EL (cell line): ENCODE data around the gene P2RY14.

Experiments used
- DNase-seq: peaks from one replicate; pipeline ENCODE4 v3.0.0-alpha.2; 2016

P2RY14 gene

DNA sequence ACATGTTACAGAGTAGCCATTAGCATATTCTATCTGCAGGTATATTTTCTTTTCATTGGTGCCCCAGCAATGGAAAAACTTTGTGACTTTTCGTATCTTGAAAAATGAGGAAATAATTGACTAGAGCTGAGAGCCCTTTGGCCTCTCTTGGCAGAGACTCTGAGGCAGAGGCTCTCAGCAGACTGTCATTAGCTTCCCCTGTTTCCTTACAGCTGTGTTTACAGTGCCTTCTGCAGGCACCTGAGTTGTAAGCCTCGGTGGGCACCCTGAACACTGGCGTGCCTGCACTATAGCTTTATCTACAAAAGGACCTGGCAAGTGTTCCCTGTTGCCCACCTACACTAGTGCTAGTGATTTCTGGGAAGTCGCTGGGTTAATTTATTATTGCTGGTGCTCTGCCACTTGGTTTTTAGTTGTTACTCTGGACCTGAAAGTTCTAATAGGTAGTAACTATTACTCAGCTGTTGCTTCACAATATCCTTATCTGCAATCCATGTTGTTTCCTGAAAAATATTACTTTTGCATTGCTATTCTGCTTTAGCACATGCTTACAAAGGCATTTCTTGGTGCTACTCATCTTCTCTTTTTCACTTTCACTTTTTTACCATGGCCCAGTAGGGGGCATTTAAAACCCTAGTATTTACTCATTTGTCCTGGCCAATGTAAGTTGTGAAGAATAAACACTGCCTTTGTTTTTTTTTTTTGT is 67.5 kb downstream of the P2RY14 start:
- no peak for DNase-seq

DNA sequence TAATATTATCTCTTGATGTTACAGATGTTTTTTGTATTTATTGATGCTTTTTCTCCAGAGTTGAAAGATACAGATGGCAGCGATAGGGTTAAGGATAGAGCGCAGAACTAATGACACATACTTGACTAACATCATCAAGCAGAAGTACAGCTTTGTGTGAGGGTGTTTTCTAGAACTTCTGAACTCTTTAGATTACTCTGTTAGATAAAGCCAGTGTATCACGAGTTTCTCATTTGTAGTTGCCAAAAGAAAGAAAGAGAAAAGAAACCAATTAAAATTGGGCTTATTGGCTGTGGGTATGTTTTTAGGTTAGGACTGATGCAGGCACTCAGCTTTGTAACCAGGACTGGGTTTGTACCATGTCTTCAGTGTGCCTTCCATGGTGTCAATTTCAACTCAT is 68.7 kb downstream of the P2RY14 start:
- DNase-seq: no peak

DNA sequence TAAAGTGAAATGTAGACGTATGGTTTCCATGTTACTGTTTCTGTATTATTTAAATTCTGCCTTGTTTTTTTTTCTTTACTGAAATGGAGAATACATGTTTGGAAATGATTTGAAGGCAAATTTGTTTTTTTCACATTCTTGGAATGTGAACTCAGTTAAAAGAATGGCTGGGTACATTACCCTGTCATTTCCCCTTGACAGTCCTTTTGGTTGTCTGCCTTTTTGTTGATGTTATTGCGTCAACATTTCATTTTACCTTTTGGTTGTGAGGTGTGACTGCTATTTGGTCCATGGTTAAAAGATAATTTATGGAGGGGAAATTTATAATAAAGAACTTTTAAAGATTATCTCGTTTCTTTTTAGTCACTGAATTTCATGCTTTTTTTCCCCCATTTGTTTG is 72.1 kb downstream of the P2RY14 start:
- no peak for DNase-seq

DNA sequence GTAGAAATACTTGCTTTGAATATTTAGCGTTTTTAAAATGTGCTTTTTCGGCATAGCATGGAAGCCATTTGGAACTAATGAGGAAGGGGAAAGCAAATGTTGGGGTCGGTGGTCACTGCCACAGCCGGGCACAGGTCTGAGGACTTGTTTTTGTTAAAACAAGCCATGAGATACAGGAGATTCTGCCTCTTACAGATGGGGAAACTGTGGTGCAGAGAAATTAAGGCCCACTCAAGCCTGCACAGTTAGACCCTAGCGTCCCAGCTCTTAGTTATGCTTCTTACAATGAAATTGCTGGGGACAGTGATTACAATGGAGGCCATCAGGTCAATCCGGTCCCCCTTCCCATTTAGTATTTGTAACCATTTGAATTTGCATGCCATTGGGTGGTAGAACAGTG is 72.9 kb downstream of the P2RY14 start:
- DNase-seq: no peak

DNA sequence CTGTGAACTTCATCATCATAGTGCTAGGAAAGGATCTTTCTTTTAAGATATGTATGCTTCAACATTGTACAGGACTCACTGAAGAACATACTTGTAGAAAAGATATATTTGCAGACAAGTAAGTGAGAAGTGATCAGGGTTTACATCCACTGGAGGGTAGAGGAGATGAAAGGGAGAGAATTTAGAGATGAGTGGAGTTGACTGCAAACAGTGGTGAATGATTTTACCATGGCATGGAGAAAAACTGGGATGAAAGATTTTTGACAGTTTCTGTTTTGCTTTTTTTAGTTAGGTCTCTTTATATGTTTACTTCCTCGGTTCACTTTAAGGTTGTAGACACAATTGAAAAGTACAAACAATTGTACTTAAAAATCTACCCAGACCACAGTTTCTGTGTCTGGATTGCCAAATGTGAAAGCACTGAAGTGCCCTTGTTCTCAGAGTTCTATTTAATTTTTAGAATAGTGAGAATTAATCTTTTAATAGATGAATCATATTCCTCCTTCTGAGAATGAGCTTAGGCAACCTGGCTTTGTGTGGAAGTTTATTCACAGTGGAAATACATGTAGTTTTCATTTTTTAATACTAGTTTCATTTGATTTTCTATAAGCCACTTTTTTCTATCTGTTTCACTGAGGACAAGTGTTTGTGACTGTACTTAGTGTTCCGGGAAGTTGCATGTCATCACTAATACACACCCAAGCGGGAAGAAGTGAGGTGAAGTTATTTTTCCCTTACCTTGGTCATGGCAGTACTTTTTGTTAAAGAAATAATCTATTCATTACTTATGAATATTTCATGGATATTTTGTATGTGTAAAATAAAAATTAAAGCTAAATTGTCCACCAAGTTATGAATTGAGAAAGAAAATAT is 73.6 kb downstream of the P2RY14 start:
- DNase-seq: no peak

DNA sequence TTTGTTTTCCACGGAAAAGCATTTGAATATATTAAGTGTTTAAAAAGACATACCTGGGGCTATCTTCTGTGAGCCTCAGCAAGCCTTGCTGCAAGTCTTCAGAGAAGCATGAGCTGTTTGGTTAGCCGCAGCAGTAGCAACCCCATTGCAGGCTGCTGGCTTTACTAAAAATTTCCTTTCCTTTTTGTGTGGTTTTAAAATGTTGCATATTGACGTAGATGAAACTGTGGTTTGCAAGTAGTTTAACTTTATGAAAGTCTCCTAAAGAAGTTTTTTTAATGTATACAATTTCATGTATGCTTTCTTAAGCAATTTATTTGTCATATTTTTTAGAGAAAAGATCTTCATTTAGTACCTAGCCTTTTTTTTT is 75.3 kb downstream of the P2RY14 start, which contains the start of gene GPR171:
Gene GPR171 (minus strand): TSS at position 166 of the 370 bp plus-strand sequence. CDS start 3,830 bp downstream, outside the sequence.
- DNase-seq: no peak

DNA sequence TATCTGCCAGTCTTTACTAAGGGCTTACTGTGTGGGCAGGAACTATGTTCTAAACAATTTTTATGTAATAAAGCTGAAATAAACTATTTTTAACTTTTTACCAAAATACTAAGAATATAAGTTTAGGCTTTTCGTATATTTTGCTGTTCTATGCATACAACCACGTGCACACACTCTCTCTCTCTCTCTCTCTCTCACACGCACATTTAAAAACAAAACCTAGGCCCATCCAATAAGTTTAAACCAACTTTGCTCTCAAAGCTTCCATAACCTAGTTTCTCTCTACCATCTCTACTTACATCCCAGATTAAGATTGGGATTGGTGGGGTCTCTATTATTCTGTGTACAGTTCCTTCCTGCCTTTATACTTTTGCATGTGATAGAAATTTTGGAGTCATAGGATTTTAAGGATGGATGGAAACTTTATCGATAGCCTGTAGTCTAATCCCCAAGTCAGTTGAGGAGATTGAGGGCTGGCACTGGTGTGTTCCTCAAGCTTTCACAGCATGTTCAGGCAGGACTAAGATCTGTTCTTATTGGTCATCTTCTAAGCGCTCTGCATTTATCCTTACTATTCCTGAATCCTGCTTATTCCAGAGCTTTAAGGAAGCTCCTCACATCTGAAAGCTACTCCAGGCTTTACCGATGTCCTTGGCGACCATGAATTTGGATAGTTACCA is 77.2 kb downstream of the P2RY14 start:
- DNase-seq: no peak

DNA sequence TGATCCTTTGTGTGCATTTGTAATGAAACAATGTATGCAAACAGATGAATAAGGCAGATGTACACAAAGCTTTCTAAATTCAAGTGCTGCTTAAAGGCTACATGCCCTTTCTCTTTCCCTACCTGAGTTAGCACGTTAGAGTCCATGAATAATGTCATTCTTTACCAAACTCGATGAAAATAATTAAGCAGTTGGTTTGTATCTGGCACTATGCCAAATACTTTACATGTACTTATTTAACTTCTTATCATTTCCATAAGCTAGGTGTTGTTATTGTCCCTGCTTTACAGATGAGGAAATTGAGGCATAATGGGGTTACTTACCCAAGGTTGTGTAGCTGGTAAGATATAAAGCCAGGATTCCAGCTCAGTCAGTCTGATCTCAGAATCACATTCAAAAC is 77.8 kb downstream of the P2RY14 start:
- DNase-seq: no peak

DNA sequence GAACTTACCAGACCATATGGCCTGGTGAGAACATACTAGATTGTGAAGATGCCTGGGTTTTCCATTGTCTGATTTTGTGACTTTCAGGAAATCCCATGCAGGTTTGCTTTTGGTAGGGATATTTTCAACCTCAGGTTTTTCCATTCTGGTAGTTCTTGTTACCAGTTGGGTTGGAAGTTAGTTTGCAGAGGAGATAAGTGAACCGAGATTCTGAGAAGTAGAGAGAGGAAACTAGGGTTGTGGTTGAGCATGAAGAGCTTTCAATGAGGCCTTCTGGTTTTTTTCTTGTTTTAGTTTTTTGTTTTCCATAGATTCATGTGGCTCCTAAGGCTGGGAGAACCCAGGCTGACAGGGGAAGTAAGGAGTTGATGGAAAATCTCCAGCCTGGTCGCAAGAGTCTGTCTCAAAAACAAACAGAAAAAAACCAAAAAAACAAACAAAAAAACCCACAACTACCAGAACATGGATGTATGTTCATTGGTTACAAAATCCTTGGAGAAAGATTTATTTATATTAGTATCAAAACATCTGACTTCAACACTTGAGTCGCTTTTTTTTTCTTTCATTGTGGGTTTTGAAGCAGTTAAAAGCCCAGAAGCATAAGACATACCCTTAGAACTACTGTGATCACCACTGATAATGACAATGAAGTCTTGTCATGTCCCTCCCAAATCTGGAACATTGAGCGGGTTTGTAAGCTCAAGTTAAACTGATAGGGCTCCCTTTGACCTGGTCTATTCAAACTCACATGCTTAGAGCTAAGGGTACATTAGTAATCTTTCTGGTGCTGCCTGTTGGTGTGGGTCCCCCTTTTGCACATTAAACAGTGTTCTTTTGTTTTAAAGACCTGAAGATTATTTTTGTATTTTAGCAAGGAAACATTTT is 78.5 kb downstream of the P2RY14 start:
- no peak for DNase-seq

DNA sequence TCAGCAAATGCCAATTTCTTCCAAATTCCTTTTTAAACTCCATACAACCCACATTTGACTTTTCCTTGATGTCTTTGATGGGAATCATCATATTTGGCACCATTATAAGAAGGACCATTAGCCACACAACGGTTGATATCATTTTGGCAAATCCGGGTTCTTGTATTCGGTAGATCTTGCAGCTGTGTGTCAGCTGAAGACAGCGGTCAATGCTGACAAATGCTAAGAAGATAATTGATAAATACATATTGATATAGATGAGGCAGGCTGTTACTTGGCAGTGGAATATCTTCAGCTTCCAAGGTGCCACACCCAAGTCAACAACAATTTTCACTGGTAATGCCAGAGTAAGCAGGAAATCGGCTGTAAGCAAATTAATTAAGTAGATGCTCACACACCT is 79.5 kb downstream of the P2RY14 start:
- no peak for DNase-seq

DNA sequence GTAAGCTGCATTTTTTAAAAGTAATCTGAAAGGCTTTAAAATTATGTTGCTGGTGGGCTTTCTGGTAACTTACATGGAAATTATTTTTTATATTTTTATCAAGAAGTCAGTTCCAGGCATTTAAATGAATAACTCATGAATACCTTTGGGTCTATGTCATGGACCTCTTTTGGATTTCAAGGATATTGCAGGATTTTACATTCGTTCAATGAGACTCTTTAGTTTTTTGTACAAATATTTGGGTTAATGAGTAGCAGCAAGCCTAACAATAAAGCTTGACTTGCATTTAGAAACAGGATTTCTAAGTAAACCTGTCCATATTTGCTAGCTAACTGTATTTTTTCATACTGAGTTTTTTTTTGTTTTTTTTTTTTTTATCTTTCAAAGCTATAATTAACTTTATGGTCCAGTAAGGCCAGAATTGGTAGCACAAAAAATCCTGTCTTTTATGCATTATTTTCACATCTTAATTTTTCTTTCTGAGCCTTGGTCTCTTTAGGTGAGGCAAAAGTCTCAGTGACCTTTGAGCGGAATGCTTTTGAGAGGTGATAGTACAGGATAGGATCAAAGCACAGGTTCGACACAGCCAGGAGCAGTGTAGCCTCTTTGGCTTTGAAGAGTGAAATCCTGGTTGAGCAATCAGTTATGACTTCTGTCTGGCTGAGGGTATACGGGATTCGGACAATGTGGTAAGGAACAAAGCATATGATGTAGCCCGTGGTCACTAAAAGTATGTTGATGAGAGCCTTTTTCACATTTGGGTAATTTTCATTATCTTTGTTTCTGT is 80.2 kb downstream of the P2RY14 start:
- peak; percentile 17 for DNase-seq

DNA sequence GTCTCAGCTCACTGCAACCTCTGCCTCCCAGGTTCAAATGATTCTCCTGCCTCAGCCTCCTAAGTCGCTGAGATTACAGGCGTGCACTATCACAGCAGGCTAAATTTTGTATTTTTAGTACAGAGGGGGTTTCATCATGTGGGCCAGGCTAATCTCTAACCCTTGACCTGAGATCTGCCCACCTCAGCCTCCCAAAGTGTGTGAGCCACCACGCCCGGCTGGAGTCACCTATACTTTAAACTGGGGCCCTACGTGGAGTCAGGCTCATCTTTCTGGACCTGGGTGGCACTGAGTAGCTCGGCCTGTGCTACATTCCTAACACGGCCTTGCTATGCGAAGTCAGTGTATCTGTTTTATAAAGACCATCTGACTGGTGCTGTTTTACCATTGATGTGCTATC is 81.1 kb downstream of the P2RY14 start:
- no peak for DNase-seq

DNA sequence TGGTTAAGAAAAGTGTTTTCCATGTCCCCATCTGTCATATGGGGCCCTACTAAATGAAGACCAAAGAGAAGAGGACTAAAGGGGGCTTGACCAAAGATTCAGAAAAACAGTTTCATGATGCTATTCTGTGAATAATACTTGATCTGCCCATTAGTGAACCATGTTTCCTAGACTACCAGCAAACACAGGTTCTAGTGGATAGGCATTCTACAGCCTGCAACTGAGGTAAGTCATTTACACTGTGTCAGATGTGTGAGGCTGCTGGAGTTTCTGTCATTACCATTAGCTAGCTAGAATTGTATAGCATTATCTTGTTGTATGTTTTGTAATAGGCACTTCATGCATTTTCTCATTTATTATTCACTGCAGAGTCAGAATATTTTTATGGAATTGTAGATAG is 81.9 kb downstream of the P2RY14 start:
- DNase-seq: no peak

DNA sequence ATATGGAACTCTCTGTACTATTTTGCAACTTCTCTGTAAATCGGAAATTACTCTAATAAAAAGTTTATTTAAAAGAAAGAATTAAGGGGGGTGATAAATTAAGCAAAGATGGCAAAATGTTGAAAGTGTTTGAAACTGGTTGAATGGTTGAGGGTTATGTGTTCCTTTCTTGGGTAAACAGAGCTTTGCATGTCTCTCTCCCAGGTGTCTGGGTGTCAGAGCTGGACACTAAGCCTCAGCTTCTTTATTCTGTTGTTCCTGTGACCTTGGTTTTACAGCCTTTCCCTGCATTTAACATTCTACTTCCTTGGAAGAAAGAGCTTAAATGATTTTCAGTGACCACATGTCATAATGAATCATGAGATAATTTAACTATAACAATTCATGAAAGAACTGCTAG is 82.5 kb downstream of the P2RY14 start:
- DNase-seq: no peak

DNA sequence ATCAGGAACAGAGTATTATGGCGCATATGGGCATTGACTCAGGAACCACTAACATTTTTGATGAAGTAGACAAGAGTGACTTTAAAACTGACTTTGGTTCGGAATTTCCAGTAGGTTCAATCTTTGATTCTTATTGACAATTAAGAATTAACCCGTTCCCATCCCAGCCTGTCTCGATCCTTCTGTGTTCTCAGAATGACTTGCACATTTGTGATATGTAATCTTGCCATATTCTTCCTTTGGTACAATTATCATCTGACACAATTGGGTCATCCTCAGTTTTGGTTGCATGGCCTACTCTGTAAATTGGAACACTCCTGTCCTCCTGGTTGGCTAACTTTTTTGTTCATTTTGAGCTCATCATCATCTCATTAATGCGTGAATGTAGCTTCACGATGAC is 85.8 kb downstream of the P2RY14 start:
- DNase-seq: no peak

DNA sequence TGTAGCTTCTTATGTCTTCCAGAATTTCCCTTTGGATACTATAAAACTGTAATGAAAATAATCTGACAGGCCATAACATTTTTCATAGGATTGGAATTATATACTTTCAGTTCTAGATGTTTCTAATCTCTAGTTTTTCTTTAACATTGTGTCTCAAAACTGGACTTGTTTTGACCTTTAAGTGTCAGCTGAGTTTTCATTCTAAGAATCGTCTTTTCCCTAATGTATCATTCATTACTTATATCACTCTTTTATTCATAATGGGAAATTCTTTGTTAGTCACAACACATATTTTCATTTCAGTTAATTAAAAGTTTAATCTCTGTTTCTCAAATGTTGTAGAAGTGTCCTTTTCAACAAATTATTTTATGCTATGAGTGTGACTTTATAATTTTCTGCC is 87.2 kb downstream of the P2RY14 start:
- DNase-seq: no peak

DNA sequence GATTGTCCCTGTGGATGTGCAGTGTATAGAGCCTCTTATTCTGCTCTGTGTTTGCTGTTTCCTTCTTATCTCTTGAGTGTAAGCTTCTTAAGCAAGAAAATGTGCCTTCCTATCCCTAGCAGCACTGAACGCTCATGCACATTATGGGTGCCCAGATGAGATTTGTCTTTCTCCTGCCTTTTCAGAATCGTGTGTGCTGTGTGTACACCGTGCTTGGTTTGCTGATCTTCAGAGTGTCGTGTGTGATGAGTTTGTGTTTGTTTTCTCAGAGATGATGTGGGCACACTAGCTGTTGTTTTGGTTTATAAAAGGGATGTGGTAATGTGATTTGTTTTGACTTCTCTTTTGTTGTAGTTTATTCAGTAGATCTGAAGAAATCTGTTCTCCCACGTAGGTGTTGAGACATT is 95.1 kb downstream of the P2RY14 start:
- no peak for DNase-seq

DNA sequence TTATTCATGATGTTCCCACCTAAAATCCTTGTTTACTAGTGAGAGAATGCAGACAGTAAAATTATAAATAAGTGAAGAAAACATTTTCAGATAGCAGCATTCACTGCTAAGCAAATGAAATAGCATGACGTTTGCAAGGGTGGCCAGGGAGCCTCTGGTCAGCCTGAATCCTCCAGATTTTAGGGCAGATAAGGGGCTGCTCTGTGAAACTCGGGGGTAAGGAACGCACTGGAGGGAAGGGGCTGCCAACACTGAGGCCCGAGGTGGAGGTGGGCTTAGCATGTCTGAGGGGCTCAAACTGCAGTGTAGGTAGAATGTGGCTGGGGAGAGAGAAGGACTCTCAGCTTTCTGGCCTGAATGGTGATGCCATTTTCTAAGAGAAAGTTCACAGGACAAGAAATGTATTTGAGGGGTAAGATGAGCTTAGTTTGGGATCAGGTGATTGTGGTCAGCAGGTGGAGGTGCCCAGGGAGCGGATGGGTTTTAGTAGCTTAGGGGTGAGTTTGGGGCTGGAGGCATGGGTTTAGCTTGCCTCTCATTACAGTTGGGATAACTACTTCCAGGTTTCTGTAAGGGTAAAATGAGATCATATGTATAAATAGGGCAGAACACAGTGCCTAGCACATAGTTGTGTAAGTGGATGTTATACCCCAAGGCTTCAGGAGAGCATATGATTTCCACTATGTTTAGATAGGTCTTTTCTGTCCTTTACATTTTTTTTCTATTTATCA is 95.8 kb downstream of the P2RY14 start:
- no peak for DNase-seq

DNA sequence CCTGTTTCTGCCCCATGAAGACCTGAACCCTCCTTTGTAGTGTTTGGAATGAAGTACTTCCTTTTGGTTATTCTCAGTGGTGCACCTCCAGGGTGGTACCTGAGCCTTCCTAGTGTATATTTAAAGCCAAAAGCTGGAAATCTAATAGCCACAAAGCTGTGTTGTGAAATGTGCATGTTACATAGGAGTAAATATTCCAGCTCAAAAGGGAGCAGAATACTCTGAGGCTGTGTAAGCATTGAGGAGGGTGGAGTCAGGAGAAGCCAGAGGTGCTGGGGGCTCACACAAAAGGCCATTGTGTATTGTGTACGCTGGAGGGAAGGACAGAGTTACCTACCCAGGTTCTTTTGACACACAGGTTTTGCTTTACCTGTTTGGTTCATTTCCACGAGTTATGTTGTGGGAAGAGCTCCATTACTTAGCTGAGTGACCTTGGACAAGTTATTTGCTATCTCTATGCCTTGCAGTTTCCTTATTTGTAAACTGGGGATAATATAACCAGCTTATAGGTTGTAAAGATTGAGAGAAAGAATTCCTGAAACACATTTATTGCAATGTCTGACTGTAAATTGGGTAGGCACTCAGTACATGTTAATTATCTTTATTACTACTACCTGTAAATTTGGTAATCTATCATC is 100.0 kb downstream of the P2RY14 start:
- no peak for DNase-seq

DNA sequence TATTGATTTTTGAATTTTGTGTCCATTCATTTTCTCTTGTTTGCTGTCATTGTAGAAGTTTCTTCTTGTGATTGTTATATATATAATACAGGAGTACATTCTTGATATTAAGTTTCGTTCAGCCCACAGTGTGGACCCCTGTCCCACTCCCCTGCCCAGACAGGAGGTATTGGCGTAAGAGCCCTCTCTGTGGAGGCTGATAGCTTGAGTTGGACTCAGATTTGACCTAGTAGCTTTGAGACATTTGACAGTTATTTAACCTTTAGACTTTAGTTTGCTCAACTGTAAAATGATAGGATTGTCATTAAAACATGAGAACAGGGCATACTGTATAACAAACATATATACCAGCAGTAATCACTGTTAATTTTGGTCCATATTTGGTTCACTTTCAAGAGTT is 102.4 kb downstream of the P2RY14 start:
- no peak for DNase-seq

DNA sequence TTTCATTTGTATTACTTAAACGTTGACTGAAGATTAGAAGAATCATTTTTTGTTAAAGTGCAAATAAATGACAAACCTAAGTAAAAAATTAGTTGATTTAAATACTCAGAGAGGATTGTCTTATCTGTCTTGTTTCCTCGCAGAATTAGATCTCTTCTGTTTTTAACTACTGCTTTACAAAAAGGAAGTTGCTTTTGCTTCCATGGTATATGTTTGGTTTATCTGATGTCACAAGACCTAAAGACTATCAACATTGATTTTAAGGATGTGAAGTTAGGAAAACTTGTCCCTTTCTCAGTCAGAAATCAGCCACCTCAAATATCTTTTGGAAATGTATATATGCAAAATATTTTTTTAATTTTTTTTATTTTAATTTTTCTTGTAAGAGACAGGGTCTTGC is 104.0 kb downstream of the P2RY14 start:
- no peak for DNase-seq
